Smooth muscle cell (in vitro differentiated cells): ENCODE measurements around the gene EIF4E2. TPM values are rescaled to one million over a fixed set of nuclear protein-coding genes. Genes with fewer than 3 reads are reported as not detected.

ENCODE experiments used
- DNase-seq: peaks from one replicate; lab custom pipeline; 2025; ENCODE audit not compliant: unreplicated experiment; lab: John Stamatoyannopoulos, UW
- H2AFZ ChIP-seq: fragments of 200-600 bp; sonication (generic); 2 replicates; pipeline ENCODE4 v1.6.0; 2016; ENCODE audit warnings: antibody characterized with exemption, low read depth, mild to moderate bottlenecking
- H3F3A ChIP-seq: fragments of 200-600 bp; sonication (generic); 2 replicates; pipeline ENCODE4 v1.6.0; 2017; ENCODE audit warnings: antibody characterized with exemption, low read depth
- H3K27ac ChIP-seq: fragments of 200-600 bp; sonication (generic); 2 replicates; pipeline ENCODE4 v1.5.1; 2016; ENCODE audit warnings: low read depth, mild to moderate bottlenecking
- H3K27me3 ChIP-seq: fragments of 200-600 bp; sonication (generic); 2 replicates; pipeline ENCODE4 v1.6.1; 2016; ENCODE audit warnings: low read depth, mild to moderate bottlenecking
- H3K36me3 ChIP-seq: fragments of 200-600 bp; sonication (generic); 2 replicates; pipeline ENCODE4 v1.5.1; 2016; ENCODE audit warnings: low read depth
- H3K4me1 ChIP-seq: fragments of 200-600 bp; sonication (generic); 2 replicates; pipeline ENCODE4 v1.5.1; 2016; ENCODE audit warnings: low read depth
- H3K4me2 ChIP-seq: fragments of 200-600 bp; sonication (generic); 2 replicates; pipeline ENCODE4 v1.6.0; 2016; ENCODE audit warnings: mild to moderate bottlenecking
- H3K4me3 ChIP-seq: fragments of 200-600 bp; sonication (generic); 2 replicates; pipeline ENCODE4 v1.5.1; 2016; ENCODE audit warnings: mild to moderate bottlenecking
- H3K79me2 ChIP-seq: fragments of 200-600 bp; sonication (generic); 2 replicates; pipeline ENCODE4 v1.6.0; 2016; ENCODE audit warnings: low read depth, mild to moderate bottlenecking
- H3K9ac ChIP-seq: fragments of 200-600 bp; sonication (generic); 2 replicates; pipeline ENCODE4 v1.6.0; 2016; ENCODE audit warnings: low read depth
- H3K9me3 ChIP-seq: fragments of 200-600 bp; sonication (generic); replicated peaks from 2 replicates; pipeline ENCODE4 v1.5.1; 2016; ENCODE audit warnings: low read depth
- H4K20me1 ChIP-seq: fragments of 200-600 bp; sonication (generic); 2 replicates; pipeline ENCODE4 v1.6.0; 2016; ENCODE audit warnings: low read depth
- CTCF ChIP-seq: fragments of 200-600 bp; sonication (generic); IDR thresholded peaks from 2 replicates; pipeline ENCODE4 v1.5.1; 2017; ENCODE audit warnings: borderline replicate concordance, mild to moderate bottlenecking, antibody characterized with exemption; ENCODE audit not compliant: insufficient read depth, poor library complexity, severe bottlenecking
- WGBS: methylation state at CpG from one replicate; pipeline ENCODE4 v1.1.7; 2016; ENCODE audit warnings: low lambda C conversion rate; 5-methylcytosine and 5-hydroxymethylcytosine counted together
- polyA plus RNA-seq: library from polyadenylated mRNA; unstranded; fragments of >200 nt; fragmentation: Nextera tagmentation; extraction: Ambion mirVana; gene quantifications from 2 replicates; pipeline ENCODE4 v1.2.1, GENCODE V29; 2016
- total RNA-seq: library from RNA; depleted of rRNA; stranded (reverse); fragments of >200 nt; gene quantifications from 2 replicates; pipeline ENCODE4 v1.2.3, GENCODE V29; 2014

The EIF4E2 gene
- total and polyA plus RNA-seq, 2 experiments from 2014 or later: 83.1 to 189 TPM

- Histone ChIP-seq H3K4me2 (peak overlapping the region; percentile 17), H3K4me3 (no peak overlapping the region), H3K79me2 (no peaks in the 10 kb centered on the region), H2AFZ (no peak overlapping the region), H3K36me3 (no peaks in the 10 kb centered on the region), H4K20me1 (no peaks in the 10 kb centered on the region), H3F3A (no peaks in the 10 kb centered on the region), H3K27ac (no peak overlapping the region), H3K9me3 (no peaks in the 10 kb centered on the region), H3K4me1 (peaks cover 6% of the 10 kb centered on the region), H3K27me3 (no peaks in the 10 kb centered on the region), H3K9ac (no peak overlapping the region)
- DNase-seq: no peak
- WGBS: 79% methylated on average over 14 of the region's 14 CpGs
- TF ChIP-seq CTCF: no peak
Observed at GRCh38 chr2:232534940-232535651, 15.4 kb upstream of the EIF4E2 start.

- Histone ChIP-seq H3K27me3 (no peaks in the 10 kb centered on the region), H3K9me3 (no peaks in the 10 kb centered on the region), H3K4me2 (no peak overlapping the region), H3K27ac (no peak overlapping the region), H3K4me1 (peaks cover 6% of the 10 kb centered on the region), H3K9ac (no peak overlapping the region), H3K4me3 (no peak overlapping the region), H3F3A (no peaks in the 10 kb centered on the region), H3K36me3 (no peaks in the 10 kb centered on the region), H3K79me2 (no peaks in the 10 kb centered on the region), H4K20me1 (no peaks in the 10 kb centered on the region), H2AFZ (no peak overlapping the region)
- no peak for TF ChIP-seq CTCF
- DNase-seq: no peak
- WGBS: 92% methylated on average over 5 of the region's 5 CpGs
Observed at GRCh38 chr2:232535761-232536530, 14.5 kb upstream of the EIF4E2 start.

GRCh38 chr2:232537079-232537478 is 13.4 kb upstream of the EIF4E2 start:
- Histone ChIP-seq H3K27me3 (no peaks in the 10 kb centered on the region), H2AFZ (no peak overlapping the region), H3K4me3 (no peak overlapping the region), H3K4me1 (peaks cover 6% of the 10 kb centered on the region), H3K4me2 (no peak overlapping the region), H3K9ac (no peak overlapping the region), H3K79me2 (no peaks in the 10 kb centered on the region), H3K27ac (no peak overlapping the region), H3K36me3 (no peaks in the 10 kb centered on the region), H3K9me3 (no peaks in the 10 kb centered on the region), H4K20me1 (no peaks in the 10 kb centered on the region), H3F3A (no peaks in the 10 kb centered on the region)
- WGBS: 73% methylated on average over 5 of the region's 5 CpGs
- DNase-seq: no peak
- TF ChIP-seq CTCF: no peak
